Caco-2 (cell line): Measurements from ENCODE around the gene LIME1. TPM values are rescaled to one million over a fixed set of nuclear protein-coding genes. Genes with fewer than 3 reads are reported as not detected.

Experiments
- BruUV-seq: library from RNA; stranded (reverse); fragments of 400-500 nt; replicated peaks from 2 replicates; lab custom pipeline; 2021; lab: Mats Ljungman, UMichigan
- CTCF ChIA-PET: fragments of 300-600 bp; sonication (Branson Sonifier 250); formaldehyde crosslinking; loops from one replicate; lab custom pipeline; 2022; ENCODE audit warnings: antibody characterized with exemption; lab: Charles Lee
- POLR2A ChIA-PET: fragments of 300-600 bp; sonication (Branson Sonifier 250); formaldehyde crosslinking; loops from one replicate; lab custom pipeline; 2022; ENCODE audit warnings: antibody characterized with exemption; lab: Charles Lee
- DNase-seq, 2 experiments: peaks; one replicate each; pipeline versions ENCODE4 v3.0.0 to v3.0.0-alpha.2; 2020 to 2022
- H3K27me3 ChIP-seq: replicated peaks from 2 replicates; pipeline ENCODE4 v1.6.0; 2011; ENCODE audit warnings: low read length; ENCODE audit not compliant: control insufficient read depth, insufficient read depth
- H3K36me3 ChIP-seq: 2 replicates; pipeline ENCODE4 v1.5.1; 2011; ENCODE audit warnings: low read length; ENCODE audit not compliant: control insufficient read depth, insufficient read depth
- H3K4me1 ChIP-seq: fragments of 250-450 bp; sonication (Bioruptor Pico); 2 replicates; pipeline ENCODE4 v1.5.1; 2020; ENCODE audit warnings: mild to moderate bottlenecking
- H3K4me3 ChIP-seq: 2 replicates; pipeline ENCODE4 v1.5.1; 2011; ENCODE audit warnings: low read depth, mild to moderate bottlenecking, control low read depth, low read length
- H3K9me3 ChIP-seq: fragments of 250-450 bp; sonication (Bioruptor Pico); 2 replicates; pipeline ENCODE4 v1.5.1; 2020; ENCODE audit warnings: mild to moderate bottlenecking, moderate library complexity
- H3K27ac Mint-ChIP-seq: one replicate; pipeline ENCODE4 v1.8.0; 2022; ENCODE audit warnings: mixed read lengths; ENCODE audit not compliant: unreplicated experiment
- H3K27me3 Mint-ChIP-seq: one replicate; pipeline ENCODE4 v1.8.0; 2022; ENCODE audit warnings: mixed read lengths; ENCODE audit not compliant: insufficient read depth, unreplicated experiment
- H3K36me3 Mint-ChIP-seq: one replicate; pipeline ENCODE4 v1.8.0; 2022; ENCODE audit warnings: mild to moderate bottlenecking, mixed read lengths; ENCODE audit not compliant: insufficient read depth, unreplicated experiment
- H3K4me1 Mint-ChIP-seq: one replicate; pipeline ENCODE4 v1.8.0; 2022; ENCODE audit warnings: low read depth, mixed read lengths; ENCODE audit not compliant: unreplicated experiment
- H3K4me3 Mint-ChIP-seq: one replicate; pipeline ENCODE4 v1.8.0; 2022; ENCODE audit warnings: mild to moderate bottlenecking, moderate library complexity, mixed read lengths; ENCODE audit not compliant: unreplicated experiment
- H3K9me3 Mint-ChIP-seq: one replicate; pipeline ENCODE4 v1.8.0; 2022; ENCODE audit warnings: mixed read lengths; ENCODE audit not compliant: unreplicated experiment
- intact Hi-C: fragments of 100-400 bp; cut with micrococcal nuclease; formaldehyde crosslinking; loops from one replicate; pipeline ENCODE4 v1.10.0; 2022; ENCODE audit not compliant: unreplicated experiment
- total RNA-seq: library from RNA; stranded (reverse); gene quantifications from 2 replicates; pipeline ENCODE4 v1.2.3, GENCODE V29; 2022
- TF ChIP-seq, protein P1 (sequence below), 2 experiments: fragments of 200-600 bp in 1 of 2; IDR thresholded peaks; 1 replicate in 1 of 2; 2 replicates in 1 of 2; pipeline versions ENCODE4 v1.5.1 to v1.8.0; 2011 to 2022; ENCODE audit warnings: antibody characterized with exemption in 1 of 2, control low read depth in 1 of 2, inconsistent platforms in 1 of 2, low read depth in 1 of 2, low read length in 1 of 2, mild to moderate bottlenecking in 1 of 2, moderate library complexity in 1 of 2; ENCODE audit not compliant: insufficient read depth in 1 of 2, severe bottlenecking in 1 of 2, unreplicated experiment in 1 of 2

The LIME1 gene
- total RNA-seq, 1 experiment from 2014 or later: 18.8 TPM

DNA sequence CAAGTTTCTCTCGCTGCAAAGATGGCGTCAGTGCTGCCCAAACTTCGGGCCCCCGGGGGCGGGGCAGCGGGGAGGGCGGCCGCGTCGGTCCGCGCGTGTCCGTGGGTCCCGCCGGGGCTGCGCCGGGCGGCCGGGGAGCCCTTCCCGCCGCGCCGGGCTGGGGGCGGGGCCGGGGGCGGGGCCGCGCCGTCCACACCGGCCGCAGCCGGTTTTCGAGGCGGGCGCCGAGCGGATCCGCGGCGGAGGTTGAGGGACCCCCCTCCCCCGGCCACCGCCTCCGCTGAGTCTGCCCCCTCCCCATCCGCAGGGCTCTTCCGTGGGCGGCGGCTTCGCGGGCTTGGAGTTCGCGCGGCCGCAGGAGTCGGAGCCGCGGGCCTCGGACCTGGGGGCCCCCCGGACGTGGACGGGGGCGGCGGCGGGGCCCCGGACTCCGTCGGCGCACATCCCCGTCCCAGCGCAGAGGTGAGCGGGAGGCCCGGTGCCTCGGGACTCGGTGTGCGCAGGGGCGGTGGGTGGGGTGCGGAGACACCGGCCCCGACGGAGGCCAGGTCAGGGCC lies 3.7 kb downstream of the LIME1 start:
- peaks cover 83% of the 10 kb centered on the region for H3K36me3 Mint-ChIP-seq
- CTCF ChIA-PET: interaction anchor here (0.7 to 1.8 kb wide), 13 partner anchors 10 to 458 kb away, joined by 3 to 27 read pairs (median 6); partner anchors contain the start of genes ARFRP1, PTK6, TPD52L2 and ZGPAT
- intact Hi-C loops: no loop called here

GRCh38 chr20:63740627-63741353 lies 4.3 kb downstream of the LIME1 start:
- peak; percentile 98 for DNase-seq
- Histone ChIP-seq H3K27me3 (no peaks in the 10 kb centered on the region), H3K4me3 (peak overlapping the region; percentile 72), H3K9me3 (no peaks in the 10 kb centered on the region), H3K4me1 (peaks cover 28% of the 10 kb centered on the region), H3K36me3 (peaks cover 10% of the 10 kb centered on the region)
- Mint-ChIP-seq H3K9me3 (no peaks in the 10 kb centered on the region), H3K4me1 (no peaks in the 10 kb centered on the region), H3K4me3 (peak overlapping the region; percentile 88), H3K36me3 (peaks cover 80% of the 10 kb centered on the region), H3K27me3 (no peaks in the 10 kb centered on the region), H3K27ac (peak overlapping the region; percentile 87)
- TSS peak; percentile 77 for BruUV-seq
- intact Hi-C loops: loop anchor here (1.0 kb wide), 1 partner anchor 33 kb away; the partner anchor contains the start of gene ARFRP1
- POLR2A ChIA-PET: interaction anchor here (0.6 to 1.6 kb wide), 11 partner anchors 11 to 322 kb away, joined by 3 to 25 read pairs (median 4); partner anchors contain the start of genes ARFRP1, PPDPF, PRPF6 and RTEL1
- CTCF ChIA-PET: interaction anchor here (0.6 to 1.8 kb wide), 18 partner anchors 10 to 458 kb away, joined by 3 to 27 read pairs (median 5); partner anchors contain the start of genes ARFRP1, PTK6, SAMD10 and TPD52L2
- TF ChIP-seq, protein P1, sequence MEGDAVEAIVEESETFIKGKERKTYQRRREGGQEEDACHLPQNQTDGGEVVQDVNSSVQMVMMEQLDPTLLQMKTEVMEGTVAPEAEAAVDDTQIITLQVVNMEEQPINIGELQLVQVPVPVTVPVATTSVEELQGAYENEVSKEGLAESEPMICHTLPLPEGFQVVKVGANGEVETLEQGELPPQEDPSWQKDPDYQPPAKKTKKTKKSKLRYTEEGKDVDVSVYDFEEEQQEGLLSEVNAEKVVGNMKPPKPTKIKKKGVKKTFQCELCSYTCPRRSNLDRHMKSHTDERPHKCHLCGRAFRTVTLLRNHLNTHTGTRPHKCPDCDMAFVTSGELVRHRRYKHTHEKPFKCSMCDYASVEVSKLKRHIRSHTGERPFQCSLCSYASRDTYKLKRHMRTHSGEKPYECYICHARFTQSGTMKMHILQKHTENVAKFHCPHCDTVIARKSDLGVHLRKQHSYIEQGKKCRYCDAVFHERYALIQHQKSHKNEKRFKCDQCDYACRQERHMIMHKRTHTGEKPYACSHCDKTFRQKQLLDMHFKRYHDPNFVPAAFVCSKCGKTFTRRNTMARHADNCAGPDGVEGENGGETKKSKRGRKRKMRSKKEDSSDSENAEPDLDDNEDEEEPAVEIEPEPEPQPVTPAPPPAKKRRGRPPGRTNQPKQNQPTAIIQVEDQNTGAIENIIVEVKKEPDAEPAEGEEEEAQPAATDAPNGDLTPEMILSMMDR (IDR thresholded peaks at IDR 0.05; ENCODE audit: insufficient read depth in 1 of 2, low read depth in 1 of 2, low read length in 1 of 2, severe bottlenecking in 1 of 2, unreplicated experiment in 1 of 2): peak in 1 of 2 experiments; percentile 56

More for the DNA sequence above, 3.7 kb downstream of the LIME1 start:
- H3K27ac Mint-ChIP-seq: peak overlapping the region; percentile 87
- H3K27me3 Mint-ChIP-seq: no peaks in the 10 kb centered on the region
- H3K4me3 Mint-ChIP-seq: peak overlapping the region; percentile 88
- H3K4me1 Mint-ChIP-seq: no peaks in the 10 kb centered on the region
- Histone ChIP-seq H3K9me3 (no peaks in the 10 kb centered on the region), H3K27me3 (no peaks in the 10 kb centered on the region), H3K4me1 (peaks cover 28% of the 10 kb centered on the region), H3K36me3 (peaks cover 14% of the 10 kb centered on the region), H3K4me3 (peak overlapping the region; percentile 72)
- DNase-seq: peak; percentile 73 to 80
- no peaks in the 10 kb centered on the region for H3K9me3 Mint-ChIP-seq
- POLR2A ChIA-PET: interaction anchor here (0.6 to 1.6 kb wide), 10 partner anchors 19 to 323 kb away, joined by 3 to 25 read pairs (median 4); partner anchors contain the start of genes ARFRP1, PPDPF, PRPF6 and RTEL1
- TF ChIP-seq, protein P1 (IDR thresholded peaks at IDR 0.05; ENCODE audit: insufficient read depth in 1 of 2, low read depth in 1 of 2, low read length in 1 of 2, severe bottlenecking in 1 of 2, unreplicated experiment in 1 of 2): no peak
- BruUV-seq: no TSS peak

DNA sequence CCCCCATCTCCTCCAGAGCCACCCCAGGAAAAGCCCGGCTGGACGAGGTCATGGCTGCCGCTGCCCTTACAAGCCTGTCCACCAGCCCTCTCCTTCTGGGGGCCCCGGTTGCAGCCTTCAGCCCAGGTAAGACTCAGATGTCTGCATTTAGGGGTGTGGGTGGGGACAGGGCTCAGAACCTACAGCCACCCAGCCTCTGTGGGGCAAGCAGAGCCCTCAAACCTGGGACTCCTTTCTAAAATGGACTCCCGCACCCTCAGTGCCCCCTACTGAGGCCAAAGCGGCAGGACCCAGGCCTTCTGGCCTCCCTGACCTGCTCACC lies 4.9 kb downstream of the LIME1 start:
- ChIA-PET POLR2A (interaction anchor here (0.8 to 1.6 kb wide), 9 partner anchors 10 to 239 kb away, joined by 4 to 25 read pairs (median 4); partner anchors contain the start of genes ARFRP1, PPDPF, PRPF6 and RTEL1), CTCF (interaction anchor here (0.6 to 1.8 kb wide), 15 partner anchors 9 to 297 kb away, joined by 3 to 27 read pairs (median 5); partner anchors contain the start of genes ARFRP1, PTK6, SAMD10 and TPD52L2)
- intact Hi-C loops: loop anchor here (1.0 kb wide), 1 partner anchor 34 kb away; the partner anchor contains the start of gene ARFRP1
- Histone ChIP-seq H3K36me3 (peaks cover 10% of the 10 kb centered on the region), H3K9me3 (no peaks in the 10 kb centered on the region), H3K4me1 (peaks cover 28% of the 10 kb centered on the region), H3K27me3 (no peaks in the 10 kb centered on the region), H3K4me3 (peak overlapping the region; percentile 72)
- Mint-ChIP-seq H3K9me3 (no peaks in the 10 kb centered on the region), H3K36me3 (peaks cover 78% of the 10 kb centered on the region), H3K4me1 (no peaks in the 10 kb centered on the region), H3K27me3 (no peaks in the 10 kb centered on the region), H3K27ac (peak overlapping the region; percentile 87), H3K4me3 (peak overlapping the region; percentile 88)
- DNase-seq: no peak
- TF ChIP-seq, protein P1 (IDR thresholded peaks at IDR 0.05; ENCODE audit: insufficient read depth in 1 of 2, low read depth in 1 of 2, low read length in 1 of 2, severe bottlenecking in 1 of 2, unreplicated experiment in 1 of 2): no peak
- BruUV-seq: no TSS peak
